ENCODE results near the gene NPEPL1. TPM values are rescaled to one million over a fixed set of nuclear protein-coding genes. Genes with fewer than 3 reads are reported as not detected.

NPEPL1 gene
- total and polyA plus RNA-seq, 2 of the 8 experiments (the other 6 are each of a cell fraction or from before 2014, with no cell fraction given) = 12.4 to 26.8 TPM

GRCh38 chr20:58763076-58763475 is 70.5 kb downstream of the NPEPL1 start:
- Histone ChIP-seq H4K5ac (ENCODE audit: insufficient read length, low read depth, low read length) (no peak overlapping the region), H3K4me3 (ENCODE audit: extremely low read depth in 1 of 4, insufficient read depth in 2 of 4, low read depth in 3 of 4, low read length in 4 of 4) (no peak overlapping the region), H3K27me3 (replicated peaks in 1 of 4; ENCODE audit: control insufficient read depth in 3 of 4, extremely low read depth in 1 of 4, insufficient read depth in 3 of 4, low read length in 3 of 4) (no peaks in the 10 kb centered on the region), H2BK5ac (ENCODE audit: low read depth, low read length) (no peak overlapping the region), H2BK120ac (replicated peaks; ENCODE audit: low read depth, low read length) (no peak overlapping the region), H2BK12ac (ENCODE audit: low read depth, low read length) (no peak overlapping the region), H3K56ac (replicated peaks; ENCODE audit: insufficient read length, low read depth, low read length) (no peak overlapping the region), H2AK5ac (ENCODE audit: low read depth, low read length) (no peak overlapping the region), H4K91ac (replicated peaks; ENCODE audit: insufficient read length, low read length) (no peak overlapping the region), H3K23ac (ENCODE audit: insufficient read length) (no peak overlapping the region), H3K4ac (replicated peaks; ENCODE audit: insufficient read length, low read depth, low read length) (no peak overlapping the region), H3K4me2 (ENCODE audit: insufficient read depth in 1 of 2, low read depth in 2 of 2, low read length in 2 of 2) (no peak overlapping the region), H3K9ac (replicated peaks in 1 of 4; ENCODE audit: extremely low read depth in 1 of 4, low read depth in 3 of 4, low read length in 3 of 4) (no peak overlapping the region), H3K79me1 (ENCODE audit: low read depth, low read length) (no peaks in the 10 kb centered on the region), H3K18ac (ENCODE audit: extremely low read depth, low read length) (no peak overlapping the region), H3K9me3 (ENCODE audit: insufficient read depth in 2 of 2, low read depth in 1 of 2, low read length in 1 of 2) (peaks cover 0 to 11% of the 10 kb centered on the region in 2 experiments; a peak in 1 of 4 replicates), H4K20me1 (replicated peaks in 1 of 2; ENCODE audit: control insufficient read depth in 1 of 2, insufficient read depth in 2 of 2, low read length in 2 of 2) (no peaks in the 10 kb centered on the region), H2BK20ac (ENCODE audit: low read length) (no peak overlapping the region), H3K4me1 (replicated peaks in 1 of 4; ENCODE audit: control insufficient read depth in 3 of 4, insufficient read depth in 4 of 4, low read length in 3 of 4) (no peaks in the 10 kb centered on the region), H3K14ac (ENCODE audit: insufficient read length) (no peak overlapping the region), H3K27ac (ENCODE audit: low read depth, low read length) (no peak overlapping the region), H3K79me2 (ENCODE audit: control insufficient read depth in 1 of 2, insufficient read depth in 2 of 2, low read length in 2 of 2) (no peaks in the 10 kb centered on the region), H2AFZ (ENCODE audit: low read length) (no peak overlapping the region), H2BK15ac (ENCODE audit: low read length) (no peak overlapping the region), H3K36me3 (ENCODE audit: control insufficient read depth in 2 of 4, insufficient read depth in 4 of 4, low read length in 3 of 4) (no peaks in the 10 kb centered on the region), H4K8ac (ENCODE audit: extremely low read depth, insufficient read depth, low read length) (no peak overlapping the region), H3K23me2 (ENCODE audit: low read depth, low read length) (no peaks in the 10 kb centered on the region)
- FAIRE-seq (no peak), DNase-seq (ENCODE audit: low read depth in 1 of 2, low spot score in 2 of 2) (no peak)
- POLR2A ChIA-PET (ENCODE audit: partially characterized antibody) = no interaction called here
- CTCF ChIA-PET (ENCODE audit: partially characterized antibody) = interaction anchor here (1.0 kb wide), 1 partner anchor 137 kb away, joined by 4 read pairs; no protein-coding TSS in a partner anchor
- TF ChIP-seq GABPA (IDR thresholded peaks at IDR 0.05; ENCODE audit: borderline replicate concordance, insufficient read depth, low read length) (no peak), E2F6 (IDR thresholded peaks at IDR 0.05) (no peak), SP1 (IDR thresholded peaks at IDR 0.05; ENCODE audit: low read depth, low read length) (no peak)
- 92% methylated on average over 6 of the region's 7 CpGs; no CpG with 5 or more reads in 1 of the 2 experiments for WGBS, 2 experiments (ENCODE audit: extremely low coverage in 1 of 2, insufficient coverage in 1 of 2, insufficient read length in 1 of 2, insufficient replicate concordance in 2 of 2, low coverage in 1 of 2, low lambda C conversion rate in 2 of 2, missing lambda C conversion rate in 1 of 2)

Other genes with a start within 250 kb of the NPEPL1 start
- gene APCDD1L, start 177.4 kb upstream of the NPEPL1 start, total RNA-seq (2021; fragmentation: NEBNext Ultra II Directional; extraction: Animal tissue kit (Norgen Biotek cat#: 25700)) = 3.1 and 3.2 TPM in 2 replicates
- 0.83 and 1.8 TPM in 2 replicates for gene APCDD1L, start 177.4 kb upstream of the NPEPL1 start, polyA plus RNA-seq (2011; rRNA removed)
- 61.6 and 64.4 TPM in 2 replicates for gene STX16, start 41.5 kb upstream of the NPEPL1 start, total RNA-seq (2021; fragmentation: NEBNext Ultra II Directional; extraction: Animal tissue kit (Norgen Biotek cat#: 25700))
- 45.2 and 45.3 TPM in 2 replicates for gene STX16, start 41.5 kb upstream of the NPEPL1 start, polyA plus RNA-seq (2011; rRNA removed)
- gene GNAS-AS1, start 158.1 kb downstream of the NPEPL1 start, total RNA-seq (2021; fragmentation: NEBNext Ultra II Directional; extraction: Animal tissue kit (Norgen Biotek cat#: 25700)) = 11.7 and 13.7 TPM in 2 replicates
- 4.7 and 5.4 TPM in 2 replicates for gene GNAS-AS1, start 158.1 kb downstream of the NPEPL1 start, polyA plus RNA-seq (2011; rRNA removed)
- gene GNAS, start 159.9 kb downstream of the NPEPL1 start, total RNA-seq (2021; fragmentation: NEBNext Ultra II Directional; extraction: Animal tissue kit (Norgen Biotek cat#: 25700)) = 989 and 1,039 TPM in 2 replicates
- gene GNAS, start 159.9 kb downstream of the NPEPL1 start, polyA plus RNA-seq (2011; rRNA removed) = 1,613 and 2,238 TPM in 2 replicates

All from H1 (cell line).